Thyroid gland (tissue), 4 donors: ENCODE data around the gene ZBTB7C. TPM values are rescaled to one million over a fixed set of nuclear protein-coding genes. Genes with fewer than 3 reads are reported as not detected.

Experiments
- DNase-seq, 2 donors: peaks; one replicate each; pipeline ENCODE4 v3.0.0-alpha.2; 2019
- H3K27ac ChIP-seq, 3 donors: fragments of 200-600 bp; sonication (generic); 1 replicate in 2 of 3; 2 replicates in 1 of 3; pipeline ENCODE4 v1.5.1; 2016 to 2019; ENCODE audit warnings: mild to moderate bottlenecking in 1 of 3, moderate library complexity in 1 of 3
- H3K27me3 ChIP-seq: fragments of 200-600 bp; sonication (generic); one replicate; pipeline ENCODE4 v1.5.1; 2019
- H3K36me3 ChIP-seq, 2 donors: fragments of 200-600 bp; sonication (generic); one replicate each; pipeline ENCODE4 v1.5.1; 2016 to 2019
- H3K4me1 ChIP-seq, 2 donors: fragments of 200-600 bp; sonication (generic); one replicate each; pipeline ENCODE4 v1.5.1; 2017 to 2019
- H3K4me3 ChIP-seq, 3 donors: fragments of 200-600 bp; sonication (generic); replicated peaks in 1 of 3; 1 replicate in 2 of 3; 2 replicates in 1 of 3; pipeline ENCODE4 v1.5.1; 2016; ENCODE audit warnings: mild to moderate bottlenecking in 1 of 3
- H3K9me3 ChIP-seq: fragments of 200-600 bp; sonication (generic); one replicate; pipeline ENCODE4 v1.5.1; 2017
- POLR2A ChIP-seq, 2 donors: fragments of 450-650 bp; IDR thresholded peaks; one replicate each; pipeline ENCODE4 v1.6.1; 2017; ENCODE audit warnings: antibody characterized with exemption in 2 of 2, mild to moderate bottlenecking in 2 of 2, moderate library complexity in 1 of 2
- WGBS, 2 donors: methylation state at CpG; one replicate each; pipeline ENCODE4 v1.1.5; 2017; 5-methylcytosine and 5-hydroxymethylcytosine counted together
- intact Hi-C: fragments of 100-400 bp; cut with DNase I; formaldehyde crosslinking; loops from one replicate; pipeline ENCODE4 v1.15.1; 2023
- total RNA-seq, 4 donors: library from RNA; depleted of rRNA; stranded (reverse); fragments of >200 nt; gene quantifications; one replicate each; pipeline ENCODE4 v1.2.3, GENCODE V29; 2016
- TF ChIP-seq, protein P1 (sequence below), 6 experiments: fragments of 200-600 bp in 3 of 6; fragments of 450-650 bp in 3 of 6; sonication (generic) in 3 of 6; IDR thresholded peaks; one replicate each; pipeline ENCODE4 v1.5.1; 2016 to 2019; ENCODE audit warnings: antibody characterized with exemption in 6 of 6, mild to moderate bottlenecking in 2 of 6, inconsistent platforms in 1 of 6, moderate library complexity in 1 of 6

Gene ZBTB7C
- total RNA-seq, 4 donors from 2014 or later, result 41.7 to 66.7 (median 49.5) TPM

DNA sequence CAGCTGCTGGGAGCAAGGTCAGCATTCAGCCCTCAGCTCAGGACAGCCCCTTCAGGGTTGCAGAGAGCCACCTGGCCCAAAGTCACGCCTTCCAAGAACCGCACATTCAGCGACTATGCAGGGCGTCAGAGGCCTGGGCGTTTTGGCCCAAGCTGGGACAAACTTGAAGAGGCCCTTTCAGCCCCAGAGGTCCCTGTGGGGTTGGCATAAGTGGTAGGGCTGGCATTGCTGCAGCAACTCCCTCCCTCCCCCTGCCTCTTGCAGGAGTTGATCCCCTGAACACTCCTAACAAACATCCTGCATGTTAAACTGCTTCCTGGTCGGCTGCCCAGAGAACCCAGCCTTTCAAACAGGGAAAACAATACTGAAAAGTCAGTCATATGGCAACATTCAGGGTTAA is 285.9 kb downstream of the ZBTB7C start:
- H3K9me3 ChIP-seq, result no peaks in the 10 kb centered on the region
- 48 to 49% methylated on average over 4 to 5 of the region's 6 CpGs for WGBS, 2 donors
- H3K27me3 ChIP-seq, result no peaks in the 10 kb centered on the region
- TF ChIP-seq, protein P1, sequence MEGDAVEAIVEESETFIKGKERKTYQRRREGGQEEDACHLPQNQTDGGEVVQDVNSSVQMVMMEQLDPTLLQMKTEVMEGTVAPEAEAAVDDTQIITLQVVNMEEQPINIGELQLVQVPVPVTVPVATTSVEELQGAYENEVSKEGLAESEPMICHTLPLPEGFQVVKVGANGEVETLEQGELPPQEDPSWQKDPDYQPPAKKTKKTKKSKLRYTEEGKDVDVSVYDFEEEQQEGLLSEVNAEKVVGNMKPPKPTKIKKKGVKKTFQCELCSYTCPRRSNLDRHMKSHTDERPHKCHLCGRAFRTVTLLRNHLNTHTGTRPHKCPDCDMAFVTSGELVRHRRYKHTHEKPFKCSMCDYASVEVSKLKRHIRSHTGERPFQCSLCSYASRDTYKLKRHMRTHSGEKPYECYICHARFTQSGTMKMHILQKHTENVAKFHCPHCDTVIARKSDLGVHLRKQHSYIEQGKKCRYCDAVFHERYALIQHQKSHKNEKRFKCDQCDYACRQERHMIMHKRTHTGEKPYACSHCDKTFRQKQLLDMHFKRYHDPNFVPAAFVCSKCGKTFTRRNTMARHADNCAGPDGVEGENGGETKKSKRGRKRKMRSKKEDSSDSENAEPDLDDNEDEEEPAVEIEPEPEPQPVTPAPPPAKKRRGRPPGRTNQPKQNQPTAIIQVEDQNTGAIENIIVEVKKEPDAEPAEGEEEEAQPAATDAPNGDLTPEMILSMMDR (IDR thresholded peaks at IDR 0.05), result no peak
- TF ChIP-seq POLR2A (IDR thresholded peaks at IDR 0.05), result no peak
- no peak overlapping the region for H3K4me3 ChIP-seq
- H3K4me1 ChIP-seq, result peaks cover 21 to 38% of the 10 kb centered on the region in 2 donors
- H3K27ac ChIP-seq, result no peak overlapping the region
- no peaks in the 10 kb centered on the region for H3K36me3 ChIP-seq
- DNase-seq, result peak; percentile 48 to 64
- intact Hi-C loops, result no loop called here

DNA sequence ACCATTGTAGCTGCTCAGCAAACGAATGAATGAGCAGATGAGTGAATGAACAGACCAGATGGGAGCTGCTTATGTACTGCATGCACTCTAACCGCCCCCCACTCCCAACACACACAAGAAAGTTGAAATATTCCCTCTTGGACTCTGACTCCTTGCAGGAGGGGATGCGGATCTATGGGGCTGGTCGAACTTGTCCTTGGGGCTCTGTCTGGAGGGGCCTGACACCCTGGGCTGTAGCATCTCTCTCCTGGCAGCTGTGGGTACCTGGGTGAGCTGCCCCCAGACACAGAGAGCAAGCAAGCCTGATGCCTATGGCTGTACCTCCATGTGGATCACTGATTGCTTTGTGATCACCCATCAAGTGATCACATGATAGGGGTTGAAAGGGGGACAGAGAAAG is 286.4 kb downstream of the ZBTB7C start:
- no peaks in the 10 kb centered on the region for H3K9me3 ChIP-seq
- DNase-seq, result no peak
- intact Hi-C loops, result no loop called here
- 86 to 98% methylated on average over 4 of the region's 4 CpGs for WGBS, 2 donors
- H3K4me1 ChIP-seq, result peaks cover 21 to 38% of the 10 kb centered on the region in 2 donors
- H3K36me3 ChIP-seq, result no peaks in the 10 kb centered on the region
- no peak overlapping the region for H3K27ac ChIP-seq
- no peak for TF ChIP-seq POLR2A (IDR thresholded peaks at IDR 0.05)
- TF ChIP-seq, protein P1 (IDR thresholded peaks at IDR 0.05), result no peak
- H3K4me3 ChIP-seq, result no peak overlapping the region
- no peaks in the 10 kb centered on the region for H3K27me3 ChIP-seq

DNA sequence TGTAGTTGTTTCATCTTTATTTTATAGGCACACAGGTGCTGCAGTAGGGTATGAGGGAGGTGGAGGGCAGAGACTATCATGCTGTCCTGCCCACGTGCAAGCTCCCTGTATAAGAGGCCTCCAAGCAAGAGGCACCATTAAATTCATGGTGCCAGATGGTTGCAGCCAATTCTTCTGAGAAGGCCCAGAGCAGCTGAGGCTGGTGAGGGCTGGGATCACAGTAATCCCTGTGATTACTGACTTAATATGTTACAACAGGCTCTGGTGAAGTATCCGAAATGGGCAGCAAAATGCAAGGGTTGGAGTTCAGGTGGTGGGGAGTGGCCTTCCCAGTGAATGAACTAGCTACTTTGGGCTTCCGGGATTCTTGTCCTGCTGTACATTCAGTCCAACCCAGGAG is 286.8 kb downstream of the ZBTB7C start:
- DNase-seq, result no peak
- Histone ChIP-seq H3K4me3 (no peak overlapping the region), H3K27me3 (no peaks in the 10 kb centered on the region), H3K27ac (no peak overlapping the region), H3K4me1 (peaks cover 21 to 38% of the 10 kb centered on the region in 2 donors), H3K9me3 (no peaks in the 10 kb centered on the region), H3K36me3 (no peaks in the 10 kb centered on the region)
- TF ChIP-seq, protein P1 (IDR thresholded peaks at IDR 0.05), result no peak
- no peak for TF ChIP-seq POLR2A (IDR thresholded peaks at IDR 0.05)
- WGBS, 2 donors, result 91 to 94% methylated on average over 3 of the region's 3 CpGs
- intact Hi-C loops, result no loop called here

DNA sequence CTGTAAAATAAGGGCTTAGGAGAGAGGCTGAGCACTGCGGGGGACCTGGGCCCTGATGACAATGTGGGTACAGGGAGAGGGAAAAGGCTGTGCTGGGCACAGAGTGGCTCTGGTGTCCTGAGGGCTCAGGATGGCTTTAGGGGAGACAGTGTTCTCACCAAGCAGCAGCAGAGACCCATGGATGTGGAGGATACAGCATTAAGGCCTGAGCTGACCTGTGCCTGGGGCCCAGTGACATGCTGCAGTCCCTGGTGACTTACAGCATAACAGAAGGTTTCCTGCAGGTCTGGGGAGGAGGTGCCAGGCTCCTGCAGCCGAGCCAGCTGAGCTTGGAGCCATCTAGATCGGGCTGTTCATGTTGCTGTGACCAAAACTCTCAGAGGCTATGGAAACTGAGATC is 287.4 kb downstream of the ZBTB7C start:
- WGBS, 2 donors, result 73 to 96% methylated on average over 2 to 3 of the region's 3 CpGs

DNA sequence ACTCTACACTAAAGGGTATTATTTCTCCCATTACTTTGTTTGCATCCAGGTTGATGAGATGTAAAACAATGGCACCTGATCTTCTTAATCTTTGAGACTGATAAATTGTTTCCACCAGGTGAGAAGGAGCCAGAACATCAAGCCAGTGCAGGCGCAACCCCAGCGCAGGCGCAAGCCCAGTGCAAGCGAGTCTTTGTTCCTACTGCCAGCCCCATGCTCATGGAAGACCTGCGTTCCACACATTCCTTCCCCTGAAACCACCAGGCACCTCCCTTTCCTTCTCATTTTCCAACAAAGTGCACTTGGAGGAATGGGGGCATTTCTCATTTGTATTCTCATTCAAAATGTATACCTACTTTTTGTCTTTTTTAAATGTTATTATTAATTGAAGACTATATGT is 290.0 kb downstream of the ZBTB7C start:
- no peak overlapping the region for H3K4me3 ChIP-seq
- peaks cover 10 to 13% of the 10 kb centered on the region in 2 donors for H3K4me1 ChIP-seq
- H3K27me3 ChIP-seq, result no peaks in the 10 kb centered on the region
- no peak for DNase-seq
- H3K9me3 ChIP-seq, result no peaks in the 10 kb centered on the region
- intact Hi-C loops, result no loop called here
- no peak overlapping the region for H3K27ac ChIP-seq
- WGBS, 2 donors, result 96 to 97% methylated on average over 5 of the region's 5 CpGs
- no peak for TF ChIP-seq POLR2A (IDR thresholded peaks at IDR 0.05)
- TF ChIP-seq, protein P1 (IDR thresholded peaks at IDR 0.05), result no peak
- no peaks in the 10 kb centered on the region for H3K36me3 ChIP-seq

More for the DNA sequence above, 287.4 kb downstream of the ZBTB7C start:
- TF ChIP-seq, protein P1 (IDR thresholded peaks at IDR 0.05), result no peak
- TF ChIP-seq POLR2A (IDR thresholded peaks at IDR 0.05), result no peak
- H3K4me3 ChIP-seq, result no peak overlapping the region
- no peaks in the 10 kb centered on the region for H3K9me3 ChIP-seq
- intact Hi-C loops, result no loop called here
- H3K4me1 ChIP-seq, result peaks cover 21 to 35% of the 10 kb centered on the region in 2 donors
- H3K27me3 ChIP-seq, result no peaks in the 10 kb centered on the region
- H3K36me3 ChIP-seq, result no peaks in the 10 kb centered on the region
- DNase-seq, result no peak
- no peak overlapping the region for H3K27ac ChIP-seq
